ENCODE data around the gene CNTLN. TPM values are rescaled to one million over a fixed set of nuclear protein-coding genes. Genes with fewer than 3 reads are reported as not detected.

CNTLN gene
- total and polyA plus RNA-seq, 2 of the 13 experiments (the other 11 are each of a cell fraction or from before 2014, with no cell fraction given): 1.5 to 5.7 TPM

DNA sequence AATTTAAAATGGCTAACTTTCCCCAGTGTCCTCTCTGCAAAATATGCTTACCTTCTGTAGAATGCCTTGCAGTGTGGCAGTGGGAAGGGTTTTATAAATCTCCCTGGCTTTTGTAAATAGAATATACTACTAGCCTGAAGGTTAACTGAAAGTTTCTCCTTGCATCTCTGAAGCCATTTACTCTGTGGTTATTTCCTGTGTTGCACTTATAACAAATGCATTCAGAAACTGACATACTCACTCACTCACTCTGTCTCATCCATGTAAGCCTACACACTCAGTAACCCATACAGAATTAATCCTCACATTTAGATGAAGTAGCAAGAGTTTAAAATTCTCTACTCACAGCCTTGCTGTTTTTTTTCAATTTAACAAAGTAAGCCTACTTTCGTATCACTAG is 356.9 kb downstream of the CNTLN start:
- no peak for FAIRE-seq
- Histone ChIP-seq H4K20me1 (ENCODE audit: insufficient read depth, low read length) (no peaks in the 10 kb centered on the region), H3K27ac (ENCODE audit: extremely low read length, insufficient read depth, low read length) (no peak overlapping the region), H3K27me3 (ENCODE audit: control insufficient read depth in 1 of 2, insufficient read depth in 2 of 2, low read length in 2 of 2) (no peaks in the 10 kb centered on the region), H3K9me3 (ENCODE audit: low read length) (no peaks in the 10 kb centered on the region), H3K79me2 (ENCODE audit: insufficient read depth, low read length) (no peaks in the 10 kb centered on the region), H3K4me1 (ENCODE audit: insufficient read depth, low read length) (no peaks in the 10 kb centered on the region), H3K36me3 (replicated peaks in 1 of 2; ENCODE audit: control insufficient read depth in 1 of 2, insufficient read depth in 2 of 2, low read length in 2 of 2) (no peaks in the 10 kb centered on the region), H3K4me3 (replicated peaks in 1 of 3; ENCODE audit: insufficient read depth in 1 of 3, low read depth in 2 of 3, low read length in 3 of 3) (no peak overlapping the region), H3K4me2 (ENCODE audit: low read depth, low read length) (no peak overlapping the region), H2AFZ (ENCODE audit: low read length) (no peak overlapping the region), H3K9ac (ENCODE audit: insufficient read depth, low read depth, low read length) (no peak overlapping the region)
- WGBS (ENCODE audit: low lambda C conversion rate): 46% methylated on average over 1 of the region's 1 CpG
- no peak for DNase-seq (ENCODE audit: low spot score)
- CTCF ChIA-PET (ENCODE audit: low intra/inter-chr PET ratio, low total read pairs): no interaction called here
- intact Hi-C loops (cut with micrococcal nuclease; ENCODE audit: unreplicated experiment): no loop called here
- in situ Hi-C loops (cut with HindIII; ENCODE audit: extremely low pct_ligation_motif_present, low pct_unique_long_range_greater_than_20kb): no loop called here
- no peak for ATAC-seq
- BruUV-seq (replicated peaks): no TSS peak
- POLR2A ChIA-PET: no interaction called here
- TF ChIP-seq, protein P1, sequence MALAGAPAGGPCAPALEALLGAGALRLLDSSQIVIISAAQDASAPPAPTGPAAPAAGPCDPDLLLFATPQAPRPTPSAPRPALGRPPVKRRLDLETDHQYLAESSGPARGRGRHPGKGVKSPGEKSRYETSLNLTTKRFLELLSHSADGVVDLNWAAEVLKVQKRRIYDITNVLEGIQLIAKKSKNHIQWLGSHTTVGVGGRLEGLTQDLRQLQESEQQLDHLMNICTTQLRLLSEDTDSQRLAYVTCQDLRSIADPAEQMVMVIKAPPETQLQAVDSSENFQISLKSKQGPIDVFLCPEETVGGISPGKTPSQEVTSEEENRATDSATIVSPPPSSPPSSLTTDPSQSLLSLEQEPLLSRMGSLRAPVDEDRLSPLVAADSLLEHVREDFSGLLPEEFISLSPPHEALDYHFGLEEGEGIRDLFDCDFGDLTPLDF (CRISPR knock-in tag; IDR thresholded peaks at IDR 0.05): no peak
- TF ChIP-seq HNF4A (CRISPR knock-in tag; IDR thresholded peaks at IDR 0.05) (no peak), CC2D1A (CRISPR knock-in tag; IDR thresholded peaks at IDR 0.05) (no peak), KMT2A (CRISPR knock-in tag; IDR thresholded peaks at IDR 0.05) (no peak), ATM (IDR thresholded peaks at IDR 0.05; ENCODE audit: borderline replicate concordance) (no peak), ZNF781 (CRISPR knock-in tag; IDR thresholded peaks at IDR 0.05; ENCODE audit: borderline replicate concordance, not compliant biosample characterization) (no peak), ZBTB7A (CRISPR knock-in tag; IDR thresholded peaks at IDR 0.05) (no peak), HHEX (CRISPR knock-in tag; IDR thresholded peaks at IDR 0.05) (no peak), ESRRA (CRISPR knock-in tag; IDR thresholded peaks at IDR 0.05; ENCODE audit: low read depth) (no peak), ZNF460 (CRISPR knock-in tag; IDR thresholded peaks at IDR 0.05; ENCODE audit: borderline replicate concordance) (no peak), ZNF263 (CRISPR knock-in tag; IDR thresholded peaks at IDR 0.05) (no peak), ZFP37 (CRISPR knock-in tag; IDR thresholded peaks at IDR 0.05; ENCODE audit: borderline replicate concordance) (no peak), HNRNPK (IDR thresholded peaks at IDR 0.05; ENCODE audit: low read depth, low read length, poor library complexity, severe bottlenecking) (no peak), FOXA1 (IDR thresholded peaks at IDR 0.05) (no peak), FOXA1 (CRISPR knock-in tag; IDR thresholded peaks at IDR 0.05) (no peak)
- TF ChIP-seq, protein P2, sequence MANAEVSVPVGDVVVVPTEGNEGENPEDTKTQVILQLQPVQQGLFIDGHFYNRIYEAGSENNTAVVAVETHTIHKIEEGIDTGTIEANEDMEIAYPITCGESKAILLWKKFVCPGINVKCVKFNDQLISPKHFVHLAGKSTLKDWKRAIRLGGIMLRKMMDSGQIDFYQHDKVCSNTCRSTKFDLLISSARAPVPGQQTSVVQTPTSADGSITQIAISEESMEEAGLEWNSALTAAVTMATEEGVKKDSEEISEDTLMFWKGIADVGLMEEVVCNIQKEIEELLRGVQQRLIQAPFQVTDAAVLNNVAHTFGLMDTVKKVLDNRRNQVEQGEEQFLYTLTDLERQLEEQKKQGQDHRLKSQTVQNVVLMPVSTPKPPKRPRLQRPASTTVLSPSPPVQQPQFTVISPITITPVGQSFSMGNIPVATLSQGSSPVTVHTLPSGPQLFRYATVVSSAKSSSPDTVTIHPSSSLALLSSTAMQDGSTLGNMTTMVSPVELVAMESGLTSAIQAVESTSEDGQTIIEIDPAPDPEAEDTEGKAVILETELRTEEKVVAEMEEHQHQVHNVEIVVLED (CRISPR knock-in tag; IDR thresholded peaks at IDR 0.05; ENCODE audit: borderline replicate concordance): no peak
- TF ChIP-seq, protein P3, sequence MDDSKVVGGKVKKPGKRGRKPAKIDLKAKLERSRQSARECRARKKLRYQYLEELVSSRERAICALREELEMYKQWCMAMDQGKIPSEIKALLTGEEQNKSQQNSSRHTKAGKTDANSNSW (CRISPR knock-in tag; IDR thresholded peaks at IDR 0.05; ENCODE audit: borderline replicate concordance): no peak
- TF ChIP-seq, protein P4, sequence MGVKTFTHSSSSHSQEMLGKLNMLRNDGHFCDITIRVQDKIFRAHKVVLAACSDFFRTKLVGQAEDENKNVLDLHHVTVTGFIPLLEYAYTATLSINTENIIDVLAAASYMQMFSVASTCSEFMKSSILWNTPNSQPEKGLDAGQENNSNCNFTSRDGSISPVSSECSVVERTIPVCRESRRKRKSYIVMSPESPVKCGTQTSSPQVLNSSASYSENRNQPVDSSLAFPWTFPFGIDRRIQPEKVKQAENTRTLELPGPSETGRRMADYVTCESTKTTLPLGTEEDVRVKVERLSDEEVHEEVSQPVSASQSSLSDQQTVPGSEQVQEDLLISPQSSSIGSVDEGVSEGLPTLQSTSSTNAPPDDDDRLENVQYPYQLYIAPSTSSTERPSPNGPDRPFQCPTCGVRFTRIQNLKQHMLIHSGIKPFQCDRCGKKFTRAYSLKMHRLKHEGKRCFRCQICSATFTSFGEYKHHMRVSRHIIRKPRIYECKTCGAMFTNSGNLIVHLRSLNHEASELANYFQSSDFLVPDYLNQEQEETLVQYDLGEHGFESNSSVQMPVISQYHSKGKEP (CRISPR knock-in tag; IDR thresholded peaks at IDR 0.05): no peak
- TF ChIP-seq, protein P5, sequence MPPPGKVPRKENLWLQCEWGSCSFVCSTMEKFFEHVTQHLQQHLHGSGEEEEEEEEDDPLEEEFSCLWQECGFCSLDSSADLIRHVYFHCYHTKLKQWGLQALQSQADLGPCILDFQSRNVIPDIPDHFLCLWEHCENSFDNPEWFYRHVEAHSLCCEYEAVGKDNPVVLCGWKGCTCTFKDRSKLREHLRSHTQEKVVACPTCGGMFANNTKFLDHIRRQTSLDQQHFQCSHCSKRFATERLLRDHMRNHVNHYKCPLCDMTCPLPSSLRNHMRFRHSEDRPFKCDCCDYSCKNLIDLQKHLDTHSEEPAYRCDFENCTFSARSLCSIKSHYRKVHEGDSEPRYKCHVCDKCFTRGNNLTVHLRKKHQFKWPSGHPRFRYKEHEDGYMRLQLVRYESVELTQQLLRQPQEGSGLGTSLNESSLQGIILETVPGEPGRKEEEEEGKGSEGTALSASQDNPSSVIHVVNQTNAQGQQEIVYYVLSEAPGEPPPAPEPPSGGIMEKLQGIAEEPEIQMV (CRISPR knock-in tag; IDR thresholded peaks at IDR 0.05; ENCODE audit: low read depth): no peak
